Stimulated activated naive B cell treated with anti-CD40 and anti-IgM and Interleukin-4, amounts not matched to agents 10 μg/mL and 1 μg/mL and 100 μg/mL, for 72 hours (primary cell): ENCODE results near the gene FAM13B.
A peak's percentile ranks its signal among the peaks of the same experiment; 100 is the strongest.
"Not testable (repeated sequence)": the region's sequence is repeated elsewhere in the genome, so short reads cannot be mapped to it uniquely, and the experiment has no call there.

Source experiments
- ATAC-seq, 2 donors: fragments of 150-1000 bp; cut with Tn5 transposase; replicated peaks; 2 replicates each; pipeline ENCODE4 v1.10.0; 2021; ENCODE audit warnings: moderate library complexity in 1 of 2
- DNase-seq: peaks from one replicate; pipeline ENCODE4 v3.0.0; 2021
- H3K27ac Mint-ChIP-seq: one replicate; pipeline ENCODE4 v1.8.0; 2022; ENCODE audit warnings: mild to moderate bottlenecking, mixed read lengths
- H3K27me3 Mint-ChIP-seq, 2 donors: one replicate each; pipeline ENCODE4 v1.8.0; 2022; ENCODE audit warnings: mixed read lengths in 2 of 2
- H3K36me3 Mint-ChIP-seq, 2 donors: one replicate each; pipeline ENCODE4 v1.8.0; 2022; ENCODE audit warnings: mixed read lengths in 2 of 2, mild to moderate bottlenecking in 1 of 2
- H3K4me1 Mint-ChIP-seq, 2 donors: one replicate each; pipeline ENCODE4 v1.8.0; 2022; ENCODE audit warnings: mixed read lengths in 2 of 2, mild to moderate bottlenecking in 1 of 2
- H3K4me3 Mint-ChIP-seq, 2 donors: one replicate each; pipeline ENCODE4 v1.8.0; 2022; ENCODE audit warnings: mild to moderate bottlenecking in 2 of 2, mixed read lengths in 2 of 2, moderate library complexity in 1 of 2
- H3K9me3 Mint-ChIP-seq, 2 donors: one replicate each; pipeline ENCODE4 v1.8.0; 2022; ENCODE audit warnings: mixed read lengths in 2 of 2, mild to moderate bottlenecking in 1 of 2

The FAM13B gene

GRCh38 chr5:138051441-138052296, 18.8 kb upstream of the FAM13B start:
- H3K4me3 Mint-ChIP-seq = no peak overlapping the region

GRCh38 chr5:138045283-138045682, 12.4 kb upstream of the FAM13B start:
- not testable (repeated sequence) for H3K4me3 Mint-ChIP-seq, H3K9me3 Mint-ChIP-seq, H3K27ac Mint-ChIP-seq, ATAC-seq, H3K27me3 Mint-ChIP-seq, H3K36me3 Mint-ChIP-seq, H3K4me1 Mint-ChIP-seq, DNase-seq

More at GRCh38 chr5:138051441-138052296, 18.8 kb upstream of the FAM13B start:
- Mint-ChIP-seq H3K9me3 (no peaks in the 10 kb centered on the region), H3K4me1 (peaks cover 8 to 14% of the 10 kb centered on the region in 2 donors), H3K36me3 (no peaks in the 10 kb centered on the region), H3K27ac (peak overlapping the region; percentile 56), H3K27me3 (no peaks in the 10 kb centered on the region)
- DNase-seq (no peak), ATAC-seq (no peak)

- Mint-ChIP-seq H3K27ac (no peak overlapping the region), H3K9me3 (no peaks in the 10 kb centered on the region), H3K4me1 (peaks cover 14 to 30% of the 10 kb centered on the region in 2 donors), H3K36me3 (no peaks in the 10 kb centered on the region), H3K27me3 (no peaks in the 10 kb centered on the region), H3K4me3 (no peak overlapping the region)
- no peak for DNase-seq
- ATAC-seq = no peak
Measured at GRCh38 chr5:138038826-138039225, 5.9 kb upstream of the FAM13B start.

- DNase-seq = no peak
- Mint-ChIP-seq H3K4me1 (peaks cover 18 to 37% of the 10 kb centered on the region in 2 donors), H3K4me3 (no peak overlapping the region), H3K27me3 (no peaks in the 10 kb centered on the region), H3K27ac (no peak overlapping the region), H3K36me3 (no peaks in the 10 kb centered on the region), H3K9me3 (no peaks in the 10 kb centered on the region)
- peak; percentile 17 to 29 for ATAC-seq
Measured at GRCh38 chr5:138037907-138038633, 5.2 kb upstream of the FAM13B start.

GRCh38 chr5:138037271-138037670, 4.4 kb upstream of the FAM13B start:
- no peak for DNase-seq
- no peak for ATAC-seq
- no peaks in the 10 kb centered on the region for H3K9me3 Mint-ChIP-seq
- no peak overlapping the region for H3K4me3 Mint-ChIP-seq
- peaks cover 18 to 41% of the 10 kb centered on the region in 2 donors for H3K4me1 Mint-ChIP-seq
- peaks cover 4% of the 10 kb centered on the region in 2 donors for H3K36me3 Mint-ChIP-seq
- H3K27me3 Mint-ChIP-seq = peaks cover 0 to 3% of the 10 kb centered on the region in 2 donors
- no peak overlapping the region for H3K27ac Mint-ChIP-seq

- ATAC-seq (peak; percentile 53 to 54), DNase-seq (peak; percentile 57)
- Mint-ChIP-seq H3K9me3 (no peaks in the 10 kb centered on the region), H3K4me3 (no peak overlapping the region), H3K36me3 (peaks cover 11 to 15% of the 10 kb centered on the region in 2 donors), H3K27ac (no peak overlapping the region), H3K4me1 (peaks cover 16 to 49% of the 10 kb centered on the region in 2 donors), H3K27me3 (peaks cover 0 to 4% of the 10 kb centered on the region in 2 donors)
Measured at GRCh38 chr5:138035605-138036537, 3.0 kb upstream of the FAM13B start.

- H3K27ac Mint-ChIP-seq = peak overlapping the region; percentile 98
Measured at GRCh38 chr5:138033907-138034306, 1.0 kb upstream of the FAM13B start.

GRCh38 chr5:138033386-138033808, 518 bp upstream of the FAM13B start:
- peaks cover 22 to 73% of the 10 kb centered on the region in 2 donors for H3K4me1 Mint-ChIP-seq
- peak overlapping the region; percentile 97 to 99 for H3K4me3 Mint-ChIP-seq
- DNase-seq (no peak), ATAC-seq (peak in 1 of 2 donors; percentile 4)
- H3K27me3 Mint-ChIP-seq = peaks cover 0 to 4% of the 10 kb centered on the region in 2 donors
- peaks cover 22 to 31% of the 10 kb centered on the region in 2 donors for H3K36me3 Mint-ChIP-seq
- H3K9me3 Mint-ChIP-seq = peaks cover 0 to 1% of the 10 kb centered on the region in 2 donors
- peak overlapping the region; percentile 98 for H3K27ac Mint-ChIP-seq

More at GRCh38 chr5:138033907-138034306, 1.0 kb upstream of the FAM13B start:
- DNase-seq (no peak), ATAC-seq (no peak)
- H3K4me3 Mint-ChIP-seq = peak overlapping the region; percentile 97 to 99
- peaks cover 0 to 4% of the 10 kb centered on the region in 2 donors for H3K27me3 Mint-ChIP-seq
- H3K4me1 Mint-ChIP-seq = peaks cover 22 to 69% of the 10 kb centered on the region in 2 donors
- peaks cover 0 to 1% of the 10 kb centered on the region in 2 donors for H3K9me3 Mint-ChIP-seq
- peaks cover 22 to 31% of the 10 kb centered on the region in 2 donors for H3K36me3 Mint-ChIP-seq

GRCh38 chr5:138032028-138032571, 779 bp downstream of the FAM13B start:
- peak overlapping the region; percentile 98 for H3K27ac Mint-ChIP-seq
- peaks cover 0 to 4% of the 10 kb centered on the region in 2 donors for H3K9me3 Mint-ChIP-seq
- H3K36me3 Mint-ChIP-seq = peaks cover 29 to 40% of the 10 kb centered on the region in 2 donors
- peaks cover 19 to 75% of the 10 kb centered on the region in 2 donors for H3K4me1 Mint-ChIP-seq
- H3K4me3 Mint-ChIP-seq = peak overlapping the region; percentile 97 to 99
- peaks cover 0 to 4% of the 10 kb centered on the region in 2 donors for H3K27me3 Mint-ChIP-seq
- ATAC-seq = peak; percentile 52 to 53
- DNase-seq = peak; percentile 62

- Mint-ChIP-seq H3K9me3 (peaks cover 0 to 4% of the 10 kb centered on the region in 2 donors), H3K27me3 (peaks cover 0 to 4% of the 10 kb centered on the region in 2 donors), H3K27ac (peak overlapping the region; percentile 62), H3K4me1 (peaks cover 22 to 83% of the 10 kb centered on the region in 2 donors), H3K36me3 (peaks cover 31 to 42% of the 10 kb centered on the region in 2 donors), H3K4me3 (peak overlapping the region; percentile 65 to 97)
- ATAC-seq (no peak), DNase-seq (no peak)
Measured at GRCh38 chr5:138029944-138030343, 2.9 kb downstream of the FAM13B start.

- DNase-seq = no peak
- Mint-ChIP-seq H3K4me3 (peak overlapping the region; percentile 70 to 76), H3K27ac (peak overlapping the region; percentile 16)
Measured at GRCh38 chr5:138029501-138029900, 3.4 kb downstream of the FAM13B start.

GRCh38 chr5:138028971-138029365, 3.9 kb downstream of the FAM13B start:
- Mint-ChIP-seq H3K4me1 (peaks cover 29 to 92% of the 10 kb centered on the region in 2 donors), H3K4me3 (peak overlapping the region; percentile 48 to 76), H3K36me3 (peaks cover 31 to 50% of the 10 kb centered on the region in 2 donors), H3K27ac (peak overlapping the region; percentile 89), H3K9me3 (peaks cover 0 to 4% of the 10 kb centered on the region in 2 donors), H3K27me3 (peaks cover 0 to 4% of the 10 kb centered on the region in 2 donors)
- DNase-seq = no peak
- no peak for ATAC-seq

More at GRCh38 chr5:138029501-138029900, 3.4 kb downstream of the FAM13B start:
- no peak for ATAC-seq
- H3K27me3 Mint-ChIP-seq = peaks cover 0 to 4% of the 10 kb centered on the region in 2 donors
- peaks cover 0 to 4% of the 10 kb centered on the region in 2 donors for H3K9me3 Mint-ChIP-seq
- peaks cover 25 to 87% of the 10 kb centered on the region in 2 donors for H3K4me1 Mint-ChIP-seq
- H3K36me3 Mint-ChIP-seq = peaks cover 31 to 46% of the 10 kb centered on the region in 2 donors
